ENCODE results near the gene RAPGEF6. TPM values are rescaled to one million over a fixed set of nuclear protein-coding genes. Genes with fewer than 3 reads are reported as not detected.

RAPGEF6 gene
- total and polyA plus RNA-seq, 9 of the 15 experiments (the other 6 are each of a cell fraction or from before 2014, with no cell fraction given): 2.7 to 23.4 (median 12.7) TPM

GRCh38 chr5:131634996-131635683 lies at the start of gene RAPGEF6 (continued):
- TF ChIP-seq E2F6 (IDR thresholded peaks at IDR 0.05; ENCODE audit: borderline replicate concordance in 1 of 2, extremely low read depth in 1 of 2, insufficient read depth in 1 of 2, insufficient read length in 1 of 2, low read depth in 1 of 2, low read length in 1 of 2, poor library complexity in 1 of 2, severe bottlenecking in 1 of 2): peak; percentile 69 to 77
- TF ChIP-seq KDM5B (IDR thresholded peaks at IDR 0.05; ENCODE audit: insufficient replicate concordance, low read depth, low read length): no peak
- no peak for TF ChIP-seq ZBTB1 (CRISPR knock-in tag; IDR thresholded peaks at IDR 0.05; ENCODE audit: borderline replicate concordance, low read depth)
- TF ChIP-seq SMAD4 (CRISPR knock-in tag; conservative IDR thresholded peaks at IDR 0.05): peak; percentile 73; the same call in 1 of the 2 replicates
- no peak for TF ChIP-seq SMAD2 (IDR thresholded peaks at IDR 0.05; ENCODE audit: low read depth, low read length)
- no peak for TF ChIP-seq ZNF668 (CRISPR knock-in tag; IDR thresholded peaks at IDR 0.05)
- 0 out of 2 replicates have a peak, but pooled peaks have one; percentile 52 for TF ChIP-seq ZBTB17 (CRISPR knock-in tag; IDR thresholded peaks at IDR 0.05)
- no peak for TF ChIP-seq SETDB1 (IDR thresholded peaks at IDR 0.05; ENCODE audit: low read length)
- TF ChIP-seq RHOXF2B (CRISPR knock-in tag; conservative IDR thresholded peaks at IDR 0.05): no peak
- peak; percentile 93 for TF ChIP-seq ETV5 (CRISPR knock-in tag; IDR thresholded peaks at IDR 0.05; ENCODE audit: low read depth)
- no peak for TF ChIP-seq SRSF7 (optimal IDR thresholded peaks at IDR 0.05; ENCODE audit: low read depth, low read length)
- no peak for TF ChIP-seq C11orf30 (IDR thresholded peaks at IDR 0.05; ENCODE audit: low read depth)
- no peak for TF ChIP-seq HMG20A (CRISPR knock-in tag; conservative IDR thresholded peaks at IDR 0.05)
- peak in 1 of 2 experiments; percentile 41; a peak in 1 of 3 replicates for TF ChIP-seq CBX3 (IDR thresholded peaks at IDR 0.05; ENCODE audit: borderline replicate concordance in 1 of 2, low read length in 2 of 2)
- TF ChIP-seq ZNF512 (tag; IDR thresholded peaks at IDR 0.05): no peak
- TF ChIP-seq NCOA1 (IDR thresholded peaks at IDR 0.05; ENCODE audit: low read depth): no peak
- TF ChIP-seq SFPQ (IDR thresholded peaks at IDR 0.05; ENCODE audit: low read depth, low read length): no peak
- TF ChIP-seq FOXP1 (CRISPR knock-in tag; IDR thresholded peaks at IDR 0.05): peak; percentile 64; the same call in 1 of the 2 replicates
- TF ChIP-seq TAF1 (IDR thresholded peaks at IDR 0.05; ENCODE audit: control insufficient read depth, extremely low read depth, insufficient read depth, low read length, severe bottlenecking): peak; percentile 95
- no peak for TF ChIP-seq KDM4B (IDR thresholded peaks at IDR 0.05; ENCODE audit: borderline replicate concordance in 2 of 2, low read depth in 1 of 2)
- TF ChIP-seq CBX1 (IDR thresholded peaks at IDR 0.05; ENCODE audit: low read depth): peak; percentile 59
- TF ChIP-seq NFATC3 (IDR thresholded peaks at IDR 0.05): no peak

Measured in K562 (cell line).